OCI-LY7 (cell line): ENCODE results near the gene FBLN1. TPM values are rescaled to one million over a fixed set of nuclear protein-coding genes. Genes with fewer than 3 reads are reported as not detected.
A peak's percentile ranks its signal among the peaks of the same experiment; 100 is the strongest.

Experiments used
- BruUV-seq: library from RNA; stranded (reverse); fragments of 400-500 nt; replicated peaks from 2 replicates; lab custom pipeline; 2021; lab: Mats Ljungman, UMichigan
- CTCF ChIA-PET: fragments of 300-600 bp; sonication (Branson Sonifier 250); formaldehyde crosslinking; loops from one replicate; lab custom pipeline; 2022; ENCODE audit warnings: antibody characterized with exemption; ENCODE audit not compliant: unreplicated experiment; lab: Charles Lee
- POLR2A ChIA-PET: fragments of 300-600 bp; sonication (Branson Sonifier 250); formaldehyde crosslinking; loops from one replicate; lab custom pipeline; 2022; ENCODE audit warnings: antibody characterized with exemption; lab: Charles Lee
- DNase-seq: peaks from one replicate; pipeline ENCODE4 v3.0.0-alpha.2; 2015; ENCODE audit warnings: low spot score
- H2AFZ ChIP-seq: fragments of 200-600 bp; sonication (generic), shearing (Covaris generic); 2 replicates; pipeline ENCODE4 v1.6.1; 2014; ENCODE audit warnings: mild to moderate bottlenecking, antibody characterized with exemption, low read length, moderate library complexity
- H3K27ac ChIP-seq: fragments of 200-600 bp; sonication (generic); 2 replicates; pipeline ENCODE4 v1.5.1; 2014; ENCODE audit warnings: mixed run types, low read depth, mild to moderate bottlenecking, moderate library complexity, low read length, inconsistent platforms; ENCODE audit not compliant: poor library complexity, severe bottlenecking
- H3K36me3 ChIP-seq: fragments of 200-600 bp; sonication (generic); 2 replicates; pipeline ENCODE4 v1.6.1; 2014; ENCODE audit warnings: mild to moderate bottlenecking, antibody characterized with exemption, low read length, moderate library complexity, mixed read lengths; ENCODE audit not compliant: insufficient read depth
- H3K4me1 ChIP-seq: fragments of 200-600 bp; sonication (generic); 2 replicates; pipeline ENCODE4 v1.5.1; 2014; ENCODE audit warnings: mild to moderate bottlenecking, low read length; ENCODE audit not compliant: insufficient read depth, poor library complexity, severe bottlenecking
- H3K4me2 ChIP-seq: fragments of 200-600 bp; sonication (generic); 2 replicates; pipeline ENCODE4 v1.6.1; 2014; ENCODE audit warnings: mild to moderate bottlenecking, low read length
- H3K4me3 ChIP-seq: fragments of 200-600 bp; sonication (generic); 2 replicates; pipeline ENCODE4 v1.5.1; 2014; ENCODE audit warnings: mild to moderate bottlenecking, low read depth, low read length; ENCODE audit not compliant: poor library complexity, severe bottlenecking
- H3K79me2 ChIP-seq: fragments of 200-600 bp; sonication (generic); 2 replicates; pipeline ENCODE4 v1.6.1; 2016; ENCODE audit warnings: low read depth, mild to moderate bottlenecking, low read length, moderate library complexity, mixed read lengths; ENCODE audit not compliant: insufficient read depth
- H3K9me2 ChIP-seq: fragments of 200-600 bp; sonication (generic); 2 replicates; pipeline ENCODE4 v1.6.1; 2016; ENCODE audit warnings: mild to moderate bottlenecking, low read length, mixed read lengths; ENCODE audit not compliant: insufficient read depth
- H3K9me3 ChIP-seq: fragments of 200-600 bp; sonication (generic); 2 replicates; pipeline ENCODE4 v1.6.1; 2014; ENCODE audit warnings: mild to moderate bottlenecking, mixed run types, low read length, mixed read lengths
- H4K20me1 ChIP-seq: fragments of 200-600 bp; sonication (generic); 2 replicates; pipeline ENCODE4 v1.6.1; 2014; ENCODE audit warnings: mild to moderate bottlenecking, antibody characterized with exemption, low read length, moderate library complexity, mixed read lengths; ENCODE audit not compliant: insufficient read depth
- CTCF ChIP-seq: fragments of 200-600 bp; sonication (generic); conservative IDR thresholded peaks from 2 replicates; pipeline ENCODE4 v1.5.1; 2014; ENCODE audit warnings: mild to moderate bottlenecking, antibody characterized with exemption, low read length, moderate library complexity, mixed read lengths
- EZH2phosphoT487 ChIP-seq: fragments of 200-600 bp; sonication (generic); IDR thresholded peaks from 2 replicates; pipeline ENCODE4 v1.6.1; 2018; ENCODE audit warnings: low read depth, borderline replicate concordance, mild to moderate bottlenecking, mixed run types, antibody characterized with exemption, low read length, moderate library complexity, mixed read lengths
- intact Hi-C: fragments of 100-400 bp; cut with micrococcal nuclease; formaldehyde crosslinking; loops from one replicate; pipeline ENCODE4 v1.10.0; 2022; ENCODE audit not compliant: unreplicated experiment
- total RNA-seq, 2 experiments: library from RNA; depleted of rRNA in 1 of 2; stranded (reverse); fragments of >200 nt in 1 of 2; shearing (Covaris generic) in 1 of 2; gene quantifications; 2 replicates each; pipeline ENCODE4 v1.2.3, GENCODE V29; 2014 to 2022

Gene FBLN1
- total RNA-seq, 2 experiments from 2014 or later: not detected

- ChIA-PET CTCF (no interaction called here), POLR2A (no interaction called here)
- H2AFZ ChIP-seq: no peak overlapping the region
- intact Hi-C loops: loop anchor here (2.0 to 5.0 kb wide), 2 partner anchors 112 to 285 kb away; no protein-coding TSS in a partner anchor
- H3K4me3 ChIP-seq: no peak overlapping the region
- no peaks in the 10 kb centered on the region for H3K9me2 ChIP-seq
- BruUV-seq: no TSS peak
- H3K4me2 ChIP-seq: no peak overlapping the region
- no peaks in the 10 kb centered on the region for H3K79me2 ChIP-seq
- no peaks in the 10 kb centered on the region for H4K20me1 ChIP-seq
- no peak for TF ChIP-seq EZH2phosphoT487
- 0 out of 2 replicates have a peak, but pooled peaks have one; percentile 26 for TF ChIP-seq CTCF
- no peaks in the 10 kb centered on the region for H3K9me3 ChIP-seq
- H3K36me3 ChIP-seq: no peaks in the 10 kb centered on the region
- H3K27ac ChIP-seq: no peak overlapping the region
- H3K4me1 ChIP-seq: no peaks in the 10 kb centered on the region
- DNase-seq: no peak
Measured at GRCh38 chr22:45552580-45553350, 50.1 kb downstream of the FBLN1 start.

GRCh38 chr22:45553351-45554039 is 50.8 kb downstream of the FBLN1 start:
- ChIA-PET CTCF (interaction anchor here (0.7 kb wide), 1 partner anchor 484 kb away, joined by 3 read pairs; no protein-coding TSS in a partner anchor), POLR2A (no interaction called here)
- no TSS peak for BruUV-seq
- H3K9me3 ChIP-seq: no peaks in the 10 kb centered on the region
- H3K4me1 ChIP-seq: no peaks in the 10 kb centered on the region
- peak overlapping the region; percentile 43; the same call in 1 of the 2 replicates for H2AFZ ChIP-seq
- DNase-seq: peak; percentile 62
- H4K20me1 ChIP-seq: no peaks in the 10 kb centered on the region
- peak; percentile 92 for TF ChIP-seq CTCF
- TF ChIP-seq EZH2phosphoT487: no peak
- no peaks in the 10 kb centered on the region for H3K79me2 ChIP-seq
- H3K4me2 ChIP-seq: peak overlapping the region; percentile 27; the same call in 1 of the 2 replicates
- H3K27ac ChIP-seq: no peak overlapping the region
- H3K9me2 ChIP-seq: no peaks in the 10 kb centered on the region
- H3K36me3 ChIP-seq: no peaks in the 10 kb centered on the region
- H3K4me3 ChIP-seq: no peak overlapping the region
- intact Hi-C loops: loop anchor here (2.0 to 5.0 kb wide), 2 partner anchors 113 to 286 kb away; no protein-coding TSS in a partner anchor
